ENCODE results near the gene HHIP. TPM values are rescaled to one million over a fixed set of nuclear protein-coding genes. Genes with fewer than 3 reads are reported as not detected.

The HHIP gene
- 1 to 10 TPM; 2.1 to 4.8 (median 2.9) TPM for polyA plus RNA-seq (ENCODE audit: insufficient read length in 4 of 4)

GRCh38 chr4:144645631-144646522 lies at the start of gene HHIP:
Gene HHIP, plus strand, starts transcription at chr4:144646156. Its CDS starts 520 bp downstream, at chr4:144646676.
- peak in 2 of 4 donors; percentile 25 to 47 for DNase-seq (ENCODE audit: low read depth in 4 of 4, low spot score in 3 of 4)

- DNase-seq (ENCODE audit: low read depth in 4 of 4, low spot score in 3 of 4): no peak
These were observed 48.8 kb upstream of the HHIP start for GRCh38 chr4:144597171-144597570.

DNA sequence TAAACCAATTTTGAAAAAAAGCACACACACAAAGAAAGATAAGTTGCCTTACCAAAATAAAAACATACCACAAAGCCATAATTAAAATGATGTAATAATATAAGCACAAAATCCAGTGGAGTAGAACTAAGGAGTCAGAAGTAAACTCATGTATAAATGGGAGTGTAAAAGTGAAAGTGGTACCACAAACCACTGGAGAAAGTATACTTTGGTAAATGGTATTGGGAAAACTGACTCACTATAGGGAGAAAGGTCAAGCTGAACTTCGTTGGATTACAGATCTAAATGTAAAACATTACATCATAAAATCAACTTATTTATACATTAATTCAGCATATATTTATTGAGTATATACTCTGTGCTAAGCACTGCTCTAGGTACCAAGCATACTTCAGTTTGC lies 46.3 kb upstream of the HHIP start:
- no peak for DNase-seq (ENCODE audit: low read depth in 4 of 4, low spot score in 3 of 4)

DNA sequence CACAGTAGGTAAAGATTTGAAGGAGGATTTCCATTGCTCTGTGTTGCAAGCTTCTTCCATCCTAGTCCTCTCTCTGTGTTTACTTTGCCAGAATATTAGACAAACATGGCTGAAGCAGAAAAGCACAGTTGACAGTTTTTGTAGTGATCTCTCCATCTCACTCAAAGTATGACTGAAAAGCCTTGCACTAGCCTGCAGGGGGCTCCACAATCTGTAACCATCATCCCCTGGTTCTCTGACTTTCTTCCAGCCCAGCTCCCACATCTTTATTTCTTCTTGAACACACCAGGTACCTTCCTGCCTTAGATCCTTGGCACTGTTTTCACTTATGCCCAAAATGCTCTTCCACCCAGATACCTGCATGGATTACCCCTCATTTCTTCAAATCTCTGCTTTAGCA lies 34.1 kb upstream of the HHIP start:
- DNase-seq (ENCODE audit: low read depth in 4 of 4, low spot score in 3 of 4): no peak

DNA sequence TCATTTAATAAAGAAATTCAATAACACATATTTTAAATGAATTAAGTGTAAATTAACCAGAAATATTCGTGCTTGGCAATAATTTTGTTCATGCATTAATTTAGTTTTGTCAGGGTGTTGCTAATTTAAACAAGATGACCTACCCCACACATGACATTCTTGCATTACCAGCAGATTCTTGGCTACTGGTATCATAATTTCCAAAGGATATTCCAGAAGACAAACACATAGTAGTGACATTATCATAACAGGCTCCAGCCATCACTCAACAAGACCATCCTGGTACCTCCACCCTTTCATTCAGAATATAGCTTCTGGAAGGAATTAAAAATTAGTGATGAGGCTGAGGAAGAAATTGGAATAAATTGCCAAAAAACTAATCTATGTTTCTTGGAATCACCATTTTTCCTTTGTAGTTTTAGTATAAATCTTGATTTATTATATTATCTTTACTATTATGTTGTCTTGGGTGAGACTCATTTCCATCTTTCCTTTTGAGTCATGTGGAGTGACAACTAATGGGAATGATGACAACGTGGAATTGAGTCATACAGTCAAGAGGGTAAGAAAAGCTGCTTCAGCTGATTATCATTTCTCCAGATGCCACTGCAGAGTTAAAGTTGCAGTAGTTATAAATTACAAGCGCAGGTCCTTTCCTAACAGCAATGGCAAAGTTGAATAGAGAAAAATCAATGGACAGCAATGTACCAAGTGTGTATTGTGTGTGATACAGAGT lies 30.9 kb upstream of the HHIP start:
- no peak for DNase-seq (ENCODE audit: low read depth in 4 of 4, low spot score in 3 of 4)

GRCh38 chr4:144621681-144622080 lies 24.3 kb upstream of the HHIP start:
- no peak for DNase-seq (ENCODE audit: low read depth in 4 of 4, low spot score in 3 of 4)

GRCh38 chr4:144627663-144628076 lies 18.3 kb upstream of the HHIP start:
- no peak for DNase-seq (ENCODE audit: low read depth in 4 of 4, low spot score in 3 of 4)

DNA sequence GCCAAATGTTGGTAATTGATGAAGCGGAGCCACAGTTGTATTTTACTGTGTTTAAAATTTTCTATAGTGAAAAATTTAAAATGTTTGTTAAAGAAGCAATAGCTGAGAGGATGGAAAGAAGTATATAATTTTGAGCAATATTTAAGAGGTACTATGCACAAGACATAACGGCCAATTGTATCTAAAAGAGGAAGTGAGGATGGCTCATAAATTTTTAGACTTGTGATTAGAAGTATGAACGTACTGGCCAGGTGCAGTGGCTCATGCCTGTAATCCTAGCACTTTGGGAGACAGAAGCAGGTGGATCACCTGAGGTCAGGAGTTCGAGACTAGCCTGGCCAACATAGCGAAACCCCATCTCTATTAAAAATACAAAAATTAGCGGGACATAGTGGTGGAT lies 12.7 kb upstream of the HHIP start:
- DNase-seq (ENCODE audit: low read depth in 4 of 4, low spot score in 3 of 4): no peak

DNA sequence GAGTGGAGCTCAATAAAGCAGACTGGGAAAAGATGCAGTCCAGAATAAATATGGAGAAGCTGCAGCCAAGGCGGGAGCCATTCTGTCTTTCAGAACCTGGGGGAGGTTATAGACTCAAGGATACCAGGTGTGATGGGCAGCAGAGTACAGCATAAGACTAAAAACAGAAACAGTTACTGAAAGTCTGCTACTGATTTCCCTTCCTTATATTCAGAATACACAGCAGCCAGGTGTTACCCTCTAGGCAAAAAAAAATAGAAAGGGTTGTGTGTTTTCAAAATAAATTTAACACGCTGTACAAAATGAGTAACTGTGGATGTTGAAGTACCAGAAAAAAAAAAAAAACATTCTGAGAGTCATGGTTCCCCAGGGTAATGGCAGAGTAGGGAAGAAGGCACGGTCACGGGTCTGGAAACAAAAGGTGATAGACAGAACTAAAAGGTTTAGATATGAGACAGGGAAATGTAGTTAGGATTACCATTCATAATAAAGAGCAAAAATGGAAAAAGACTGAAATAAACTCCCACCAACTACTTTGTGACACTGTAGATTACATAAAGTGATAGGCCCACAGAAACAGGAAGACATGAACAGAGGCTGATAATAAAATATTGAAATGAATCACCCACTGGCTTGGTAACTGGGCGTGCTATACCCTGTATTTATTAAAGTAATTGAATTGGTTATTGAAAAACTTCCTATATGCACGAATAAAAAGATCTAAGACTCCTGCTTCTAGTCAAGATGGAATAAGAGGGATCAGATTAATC lies 10.8 kb upstream of the HHIP start:
- DNase-seq (ENCODE audit: low read depth in 4 of 4, low spot score in 3 of 4): no peak

DNA sequence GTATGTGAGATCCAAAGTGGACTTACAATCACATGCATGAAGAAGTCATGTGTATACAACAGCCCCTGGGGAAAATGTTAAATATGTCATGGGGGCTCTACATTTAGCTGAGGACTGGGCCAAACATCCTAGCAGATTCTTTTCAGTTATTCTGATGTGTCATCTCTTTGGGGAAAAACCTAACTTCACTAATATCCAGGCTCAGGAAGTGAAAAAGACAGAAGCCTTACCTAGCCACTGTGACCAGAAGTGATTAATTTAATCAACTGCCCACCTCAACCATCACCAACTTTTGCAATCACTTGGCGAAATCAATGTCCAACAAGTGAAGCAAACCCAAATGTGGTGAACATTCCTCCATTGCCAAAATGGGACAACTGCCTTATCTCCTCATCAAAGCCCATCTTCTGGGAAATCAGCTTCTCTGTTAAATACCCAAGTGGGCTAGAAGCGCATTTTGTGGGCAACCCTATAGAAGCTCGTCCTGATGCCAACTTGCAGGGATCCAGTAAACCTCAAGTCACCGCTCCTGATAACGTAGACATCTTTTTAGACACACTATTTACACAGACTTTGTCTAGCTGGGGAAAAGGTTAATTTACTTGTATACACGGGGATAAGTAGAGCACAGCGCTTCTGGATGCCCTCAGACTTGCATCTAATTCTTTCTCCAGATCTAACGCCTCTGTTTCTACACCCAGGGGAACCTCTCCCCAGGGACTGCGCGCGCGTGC lies 1.4 kb upstream of the HHIP start:
- DNase-seq (ENCODE audit: low read depth in 4 of 4, low spot score in 3 of 4): no peak

- DNase-seq (ENCODE audit: low read depth in 4 of 4, low spot score in 3 of 4): no peak
These were observed 790 bp upstream of the HHIP start for GRCh38 chr4:144645102-144645630.

- DNase-seq (ENCODE audit: low read depth in 4 of 4, low spot score in 3 of 4): peak in 2 of 4 donors; percentile 14 to 25
These were observed 653 bp downstream of the HHIP start for GRCh38 chr4:144646523-144647094.

GRCh38 chr4:144647095-144647561 lies 1.2 kb downstream of the HHIP start:
- peak in 1 of 4 donors; percentile 21 for DNase-seq (ENCODE audit: low read depth in 4 of 4, low spot score in 3 of 4)

GRCh38 chr4:144647590-144647989 lies 1.6 kb downstream of the HHIP start:
- DNase-seq (ENCODE audit: low read depth in 4 of 4, low spot score in 3 of 4): no peak

- DNase-seq (ENCODE audit: low read depth in 4 of 4, low spot score in 3 of 4): no peak
These were observed 2.1 kb downstream of the HHIP start for GRCh38 chr4:144648042-144648441.

- DNase-seq (ENCODE audit: low read depth in 4 of 4, low spot score in 3 of 4): no peak
These were observed 3.7 kb downstream of the HHIP start for GRCh38 chr4:144649646-144650045.

DNA sequence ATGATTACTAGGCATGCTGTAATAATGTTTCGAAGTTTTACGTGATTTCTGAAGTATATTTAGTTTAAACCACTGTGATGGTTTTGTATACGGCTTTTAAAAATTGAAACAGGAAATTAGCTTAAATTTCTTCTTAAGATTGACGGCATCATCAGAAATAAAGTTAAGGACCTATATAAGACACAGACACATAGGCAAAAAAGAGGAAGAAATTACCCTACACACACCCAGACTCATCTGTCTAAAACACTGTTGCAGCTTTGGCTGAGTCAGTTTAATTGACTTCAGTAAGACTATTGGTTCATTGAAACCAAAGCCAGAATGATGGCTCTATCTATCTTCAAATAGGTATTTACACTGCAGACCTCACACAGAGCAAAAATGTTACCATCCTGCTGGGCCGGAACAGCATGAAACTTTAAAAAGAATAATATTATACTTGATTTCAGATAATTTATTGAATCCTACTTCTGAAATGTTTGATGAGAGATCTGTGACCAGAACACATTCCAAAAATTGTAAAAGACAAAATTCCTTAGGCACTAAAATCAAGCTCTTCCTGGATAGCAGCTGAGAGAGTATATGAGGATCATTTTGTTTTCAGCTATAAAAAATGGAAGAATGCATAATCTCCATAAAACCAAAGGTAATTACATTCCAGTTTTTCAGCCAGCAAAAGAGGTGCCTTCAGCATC lies 4.5 kb downstream of the HHIP start:
- no peak for DNase-seq (ENCODE audit: low read depth in 4 of 4, low spot score in 3 of 4)

DNA sequence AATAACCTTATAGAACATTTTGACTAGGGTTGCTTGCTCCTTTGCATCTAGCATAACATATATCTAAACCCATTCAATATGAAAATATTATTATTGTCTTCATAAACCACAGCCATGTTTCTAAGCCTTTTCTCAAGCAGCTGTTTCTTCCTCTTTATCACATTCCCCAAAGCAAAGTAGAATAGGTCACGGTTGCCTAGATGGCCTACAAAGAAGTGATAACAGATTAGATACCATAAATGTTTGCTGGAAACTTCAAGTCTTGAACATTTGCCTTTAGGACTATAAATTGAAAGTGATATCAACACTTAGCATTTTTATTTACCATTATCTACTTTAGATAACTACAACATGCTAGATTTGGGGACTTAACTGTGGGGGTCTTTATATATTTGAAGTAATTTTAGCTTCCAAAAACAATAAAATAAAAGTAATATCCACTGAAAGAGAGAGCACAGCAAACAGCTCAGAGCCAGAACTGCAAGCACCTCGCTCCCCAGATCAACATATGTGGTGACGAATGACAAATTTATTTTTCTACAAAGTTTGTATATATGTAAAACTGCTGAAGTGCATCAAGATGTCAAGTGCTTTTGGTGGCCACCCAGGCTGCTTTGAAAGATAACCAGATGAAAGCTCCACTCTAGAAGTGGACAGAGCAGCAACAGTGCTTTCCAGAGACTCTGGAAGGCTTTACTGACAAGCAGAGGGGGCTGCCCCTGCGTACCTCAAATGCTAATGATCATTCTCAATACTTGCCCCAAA lies 8.0 kb downstream of the HHIP start:
- DNase-seq (ENCODE audit: low read depth in 4 of 4, low spot score in 3 of 4): no peak

All from left renal pelvis (tissue), 4 donors.